Measurements from ENCODE around the gene HS3ST6. TPM values are rescaled to one million over a fixed set of nuclear protein-coding genes. Genes with fewer than 3 reads are reported as not detected.

HS3ST6 gene
- total and polyA plus RNA-seq, 2 of the 13 experiments (the other 11 are each of a cell fraction or from before 2014, with no cell fraction given): not detected

DNA sequence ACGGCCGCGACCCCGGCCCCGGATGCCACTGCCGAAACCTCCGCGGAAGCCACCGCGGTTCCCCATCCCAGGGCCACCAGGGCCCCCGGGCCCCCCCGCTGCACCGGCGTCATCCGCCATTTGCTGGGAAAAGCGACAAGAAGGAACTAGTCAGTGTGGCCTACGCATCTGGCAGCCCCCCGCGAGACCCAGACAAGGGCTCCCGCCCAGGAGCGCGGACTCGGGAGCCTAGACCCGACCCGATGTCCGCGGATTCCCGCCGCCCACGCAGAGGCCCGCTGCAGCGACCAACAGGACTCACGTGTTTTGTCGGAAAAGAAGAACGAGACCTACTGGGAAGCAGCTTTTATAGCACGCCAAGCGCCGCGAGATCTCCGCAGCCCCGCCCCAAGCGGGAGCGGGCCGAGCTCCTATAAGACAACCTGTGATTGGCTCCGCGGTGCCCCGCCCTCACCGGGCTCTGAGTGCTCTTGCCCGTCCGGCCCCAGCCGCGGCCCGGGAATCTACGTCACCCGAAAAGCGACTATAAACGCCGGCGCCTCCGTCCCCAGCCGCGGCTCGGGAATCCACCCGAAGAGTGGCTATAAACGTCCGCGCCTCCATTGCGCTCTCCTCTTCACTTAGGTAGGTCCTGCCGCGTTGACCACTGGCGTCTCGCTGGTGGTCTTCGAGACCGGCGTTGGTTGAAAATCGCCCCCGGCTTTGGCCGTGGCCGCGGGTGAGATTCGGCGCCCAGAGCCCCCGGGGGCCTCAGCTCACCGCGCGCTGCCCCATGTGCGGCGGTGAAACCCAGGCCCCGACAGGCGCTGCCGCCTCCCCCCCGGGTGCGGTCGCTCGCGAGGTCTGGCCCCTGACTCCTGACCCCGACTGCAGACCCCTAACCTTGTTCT lies 46.5 kb upstream of the HS3ST6 start, which contains the start of gene RPS2 (continued):
- TF ChIP-seq, protein P1, sequence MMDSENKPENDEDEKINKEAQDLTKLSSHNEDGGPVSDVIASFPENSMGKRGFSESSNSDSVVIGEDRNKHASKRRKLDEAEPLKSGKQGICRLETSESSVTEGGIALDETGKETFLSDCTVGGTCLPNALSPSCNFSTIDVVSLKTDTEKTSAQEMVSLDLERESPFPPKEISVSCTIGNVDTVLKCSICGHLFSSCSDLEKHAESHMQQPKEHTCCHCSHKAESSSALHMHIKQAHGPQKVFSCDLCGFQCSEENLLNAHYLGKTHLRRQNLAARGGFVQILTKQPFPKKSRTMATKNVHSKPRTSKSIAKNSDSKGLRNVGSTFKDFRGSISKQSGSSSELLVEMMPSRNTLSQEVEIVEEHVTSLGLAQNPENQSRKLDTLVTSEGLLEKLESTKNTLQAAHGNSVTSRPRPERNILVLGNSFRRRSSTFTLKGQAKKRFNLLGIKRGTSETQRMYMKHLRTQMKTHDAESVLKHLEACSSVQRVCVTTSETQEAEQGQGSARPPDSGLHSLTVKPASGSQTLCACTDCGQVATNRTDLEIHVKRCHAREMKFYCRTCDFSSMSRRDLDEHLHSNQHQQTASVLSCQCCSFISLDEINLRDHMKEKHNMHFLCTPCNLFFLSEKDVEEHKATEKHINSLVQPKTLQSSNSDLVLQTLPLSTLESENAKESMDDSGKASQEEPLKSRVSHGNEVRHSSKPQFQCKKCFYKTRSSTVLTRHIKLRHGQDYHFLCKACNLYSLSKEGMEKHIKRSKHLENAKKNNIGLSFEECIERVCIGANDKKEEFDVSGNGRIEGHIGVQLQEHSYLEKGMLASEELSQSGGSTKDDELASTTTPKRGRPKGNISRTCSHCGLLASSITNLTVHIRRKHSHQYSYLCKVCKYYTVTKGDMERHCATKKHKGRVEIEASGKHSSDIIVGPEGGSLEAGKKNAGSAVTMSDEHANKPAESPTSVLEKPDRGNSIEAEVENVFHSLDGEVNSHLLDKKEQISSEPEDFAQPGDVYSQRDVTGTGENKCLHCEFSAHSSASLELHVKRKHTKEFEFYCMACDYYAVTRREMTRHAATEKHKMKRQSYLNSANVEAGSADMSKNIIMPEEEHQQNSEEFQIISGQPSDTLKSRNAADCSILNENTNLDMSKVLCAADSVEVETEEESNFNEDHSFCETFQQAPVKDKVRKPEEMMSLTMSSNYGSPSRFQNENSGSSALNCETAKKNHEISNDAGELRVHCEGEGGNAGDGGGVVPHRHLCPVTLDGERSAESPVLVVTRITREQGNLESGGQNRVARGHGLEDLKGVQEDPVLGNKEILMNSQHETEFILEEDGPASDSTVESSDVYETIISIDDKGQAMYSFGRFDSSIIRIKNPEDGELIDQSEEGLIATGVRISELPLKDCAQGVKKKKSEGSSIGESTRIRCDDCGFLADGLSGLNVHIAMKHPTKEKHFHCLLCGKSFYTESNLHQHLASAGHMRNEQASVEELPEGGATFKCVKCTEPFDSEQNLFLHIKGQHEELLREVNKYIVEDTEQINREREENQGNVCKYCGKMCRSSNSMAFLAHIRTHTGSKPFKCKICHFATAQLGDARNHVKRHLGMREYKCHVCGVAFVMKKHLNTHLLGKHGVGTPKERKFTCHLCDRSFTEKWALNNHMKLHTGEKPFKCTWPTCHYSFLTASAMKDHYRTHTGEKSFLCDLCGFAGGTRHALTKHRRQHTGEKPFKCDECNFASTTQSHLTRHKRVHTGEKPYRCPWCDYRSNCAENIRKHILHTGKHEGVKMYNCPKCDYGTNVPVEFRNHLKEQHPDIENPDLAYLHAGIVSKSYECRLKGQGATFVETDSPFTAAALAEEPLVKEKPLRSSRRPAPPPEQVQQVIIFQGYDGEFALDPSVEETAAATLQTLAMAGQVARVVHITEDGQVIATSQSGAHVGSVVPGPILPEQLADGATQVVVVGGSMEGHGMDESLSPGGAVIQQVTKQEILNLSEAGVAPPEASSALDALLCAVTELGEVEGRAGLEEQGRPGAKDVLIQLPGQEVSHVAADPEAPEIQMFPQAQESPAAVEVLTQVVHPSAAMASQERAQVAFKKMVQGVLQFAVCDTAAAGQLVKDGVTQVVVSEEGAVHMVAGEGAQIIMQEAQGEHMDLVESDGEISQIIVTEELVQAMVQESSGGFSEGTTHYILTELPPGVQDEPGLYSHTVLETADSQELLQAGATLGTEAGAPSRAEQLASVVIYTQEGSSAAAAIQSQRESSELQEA (CRISPR knock-in tag; IDR thresholded peaks at IDR 0.05; ENCODE audit: not compliant biosample characterization): peak; percentile 45
- TF ChIP-seq, protein P2, sequence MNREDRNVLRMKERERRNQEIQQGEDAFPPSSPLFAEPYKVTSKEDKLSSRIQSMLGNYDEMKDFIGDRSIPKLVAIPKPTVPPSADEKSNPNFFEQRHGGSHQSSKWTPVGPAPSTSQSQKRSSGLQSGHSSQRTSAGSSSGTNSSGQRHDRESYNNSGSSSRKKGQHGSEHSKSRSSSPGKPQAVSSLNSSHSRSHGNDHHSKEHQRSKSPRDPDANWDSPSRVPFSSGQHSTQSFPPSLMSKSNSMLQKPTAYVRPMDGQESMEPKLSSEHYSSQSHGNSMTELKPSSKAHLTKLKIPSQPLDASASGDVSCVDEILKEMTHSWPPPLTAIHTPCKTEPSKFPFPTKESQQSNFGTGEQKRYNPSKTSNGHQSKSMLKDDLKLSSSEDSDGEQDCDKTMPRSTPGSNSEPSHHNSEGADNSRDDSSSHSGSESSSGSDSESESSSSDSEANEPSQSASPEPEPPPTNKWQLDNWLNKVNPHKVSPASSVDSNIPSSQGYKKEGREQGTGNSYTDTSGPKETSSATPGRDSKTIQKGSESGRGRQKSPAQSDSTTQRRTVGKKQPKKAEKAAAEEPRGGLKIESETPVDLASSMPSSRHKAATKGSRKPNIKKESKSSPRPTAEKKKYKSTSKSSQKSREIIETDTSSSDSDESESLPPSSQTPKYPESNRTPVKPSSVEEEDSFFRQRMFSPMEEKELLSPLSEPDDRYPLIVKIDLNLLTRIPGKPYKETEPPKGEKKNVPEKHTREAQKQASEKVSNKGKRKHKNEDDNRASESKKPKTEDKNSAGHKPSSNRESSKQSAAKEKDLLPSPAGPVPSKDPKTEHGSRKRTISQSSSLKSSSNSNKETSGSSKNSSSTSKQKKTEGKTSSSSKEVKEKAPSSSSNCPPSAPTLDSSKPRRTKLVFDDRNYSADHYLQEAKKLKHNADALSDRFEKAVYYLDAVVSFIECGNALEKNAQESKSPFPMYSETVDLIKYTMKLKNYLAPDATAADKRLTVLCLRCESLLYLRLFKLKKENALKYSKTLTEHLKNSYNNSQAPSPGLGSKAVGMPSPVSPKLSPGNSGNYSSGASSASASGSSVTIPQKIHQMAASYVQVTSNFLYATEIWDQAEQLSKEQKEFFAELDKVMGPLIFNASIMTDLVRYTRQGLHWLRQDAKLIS (CRISPR knock-in tag; IDR thresholded peaks at IDR 0.05): peak; percentile 69; the same call in 1 of the 2 replicates
- TF ChIP-seq, protein P3, sequence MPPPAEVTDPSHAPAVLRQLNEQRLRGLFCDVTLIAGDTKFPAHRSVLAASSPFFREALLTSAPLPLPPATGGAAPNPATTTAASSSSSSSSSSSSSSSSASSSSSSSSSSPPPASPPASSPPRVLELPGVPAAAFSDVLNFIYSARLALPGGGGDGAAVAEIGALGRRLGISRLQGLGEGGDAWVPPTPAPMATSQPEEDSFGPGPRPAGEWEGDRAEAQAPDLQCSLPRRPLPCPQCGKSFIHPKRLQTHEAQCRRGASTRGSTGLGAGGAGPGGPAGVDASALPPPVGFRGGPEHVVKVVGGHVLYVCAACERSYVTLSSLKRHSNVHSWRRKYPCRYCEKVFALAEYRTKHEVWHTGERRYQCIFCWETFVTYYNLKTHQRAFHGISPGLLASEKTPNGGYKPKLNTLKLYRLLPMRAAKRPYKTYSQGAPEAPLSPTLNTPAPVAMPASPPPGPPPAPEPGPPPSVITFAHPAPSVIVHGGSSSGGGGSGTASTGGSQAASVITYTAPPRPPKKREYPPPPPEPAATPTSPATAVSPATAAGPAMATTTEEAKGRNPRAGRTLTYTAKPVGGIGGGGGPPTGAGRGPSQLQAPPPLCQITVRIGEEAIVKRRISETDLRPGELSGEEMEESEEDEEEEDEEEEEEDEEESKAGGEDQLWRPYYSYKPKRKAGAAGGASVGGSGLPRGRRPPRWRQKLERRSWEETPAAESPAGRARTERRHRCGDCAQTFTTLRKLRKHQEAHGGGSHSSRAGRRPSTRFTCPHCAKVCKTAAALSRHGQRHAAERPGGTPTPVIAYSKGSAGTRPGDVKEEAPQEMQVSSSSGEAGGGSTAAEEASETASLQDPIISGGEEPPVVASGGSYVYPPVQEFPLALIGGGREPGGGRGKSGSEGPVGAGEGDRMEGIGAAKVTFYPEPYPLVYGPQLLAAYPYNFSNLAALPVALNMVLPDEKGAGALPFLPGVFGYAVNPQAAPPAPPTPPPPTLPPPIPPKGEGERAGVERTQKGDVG (CRISPR knock-in tag; IDR thresholded peaks at IDR 0.05; ENCODE audit: borderline replicate concordance): no peak
- TF ChIP-seq HOXA3 (CRISPR knock-in tag; IDR thresholded peaks at IDR 0.05) (peak; percentile 61), RXRB (CRISPR knock-in tag; IDR thresholded peaks at IDR 0.05; ENCODE audit: borderline replicate concordance) (peak; percentile 37; the same call in 1 of the 2 replicates), KDM4B (CRISPR knock-in tag; IDR thresholded peaks at IDR 0.05) (peak; percentile 14; the same call in 1 of the 2 replicates), HNRNPUL1 (IDR thresholded peaks at IDR 0.05; ENCODE audit: low read depth, low read length) (no peak), ZNF205 (CRISPR knock-in tag; IDR thresholded peaks at IDR 0.05) (peak; percentile 62; the same call in 1 of the 2 replicates), SP5 (CRISPR knock-in tag; IDR thresholded peaks at IDR 0.05; ENCODE audit: borderline replicate concordance, low read depth) (peak; percentile 56; the same call in 1 of the 2 replicates)
- TF ChIP-seq, protein P4, sequence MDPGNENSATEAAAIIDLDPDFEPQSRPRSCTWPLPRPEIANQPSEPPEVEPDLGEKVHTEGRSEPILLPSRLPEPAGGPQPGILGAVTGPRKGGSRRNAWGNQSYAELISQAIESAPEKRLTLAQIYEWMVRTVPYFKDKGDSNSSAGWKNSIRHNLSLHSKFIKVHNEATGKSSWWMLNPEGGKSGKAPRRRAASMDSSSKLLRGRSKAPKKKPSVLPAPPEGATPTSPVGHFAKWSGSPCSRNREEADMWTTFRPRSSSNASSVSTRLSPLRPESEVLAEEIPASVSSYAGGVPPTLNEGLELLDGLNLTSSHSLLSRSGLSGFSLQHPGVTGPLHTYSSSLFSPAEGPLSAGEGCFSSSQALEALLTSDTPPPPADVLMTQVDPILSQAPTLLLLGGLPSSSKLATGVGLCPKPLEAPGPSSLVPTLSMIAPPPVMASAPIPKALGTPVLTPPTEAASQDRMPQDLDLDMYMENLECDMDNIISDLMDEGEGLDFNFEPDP (CRISPR knock-in tag; conservative IDR thresholded peaks at IDR 0.05): no peak
